ENCODE measurements around the gene ACER3. TPM values are rescaled to one million over a fixed set of nuclear protein-coding genes. Genes with fewer than 3 reads are reported as not detected.
"Not testable (repeated sequence)": the region's sequence is repeated elsewhere in the genome, so short reads cannot be mapped to it uniquely, and the experiment has no call there.

The ACER3 gene
- total RNA-seq, 1 donor from 2014 or later: 11.8 TPM

GRCh38 chr11:76859708-76860227 is 950 bp upstream of the ACER3 start:
- intact Hi-C loops (cut with micrococcal nuclease): loop anchor here (2.0 to 10.0 kb wide), 6 partner anchors 61 to 553 kb away; partner anchors contain the start of genes CAPN5, EMSY and LRRC32
- Mint-ChIP-seq H3K4me1 (peaks cover 45% of the 10 kb centered on the region), H3K27me3 (no peaks in the 10 kb centered on the region), H3K4me3 (peak overlapping the region; percentile 78), H3K36me3 (ENCODE audit: low read depth) (no peaks in the 10 kb centered on the region), H3K27ac (peak overlapping the region; percentile 47), H3K9me3 (no peaks in the 10 kb centered on the region)
- ChIA-PET CTCF (interaction anchor here (1.1 kb wide), 1 partner anchor 59 kb away, joined by 4 read pairs; no protein-coding TSS in a partner anchor), POLR2A (interaction anchor here (0.7 kb wide), 1 partner anchor 402 kb away, joined by 4 read pairs; no protein-coding TSS in a partner anchor)
- TF ChIP-seq CTCF (IDR thresholded peaks at IDR 0.05): no peak
- DNase-seq: no peak
- no peak for ATAC-seq (ENCODE audit: low read depth)

- Mint-ChIP-seq H3K4me1 (peaks cover 42% of the 10 kb centered on the region), H3K27ac (peak overlapping the region; percentile 84), H3K27me3 (no peaks in the 10 kb centered on the region), H3K4me3 (peak overlapping the region; percentile 89), H3K9me3 (no peaks in the 10 kb centered on the region), H3K36me3 (ENCODE audit: low read depth) (no peaks in the 10 kb centered on the region)
- no peak for TF ChIP-seq CTCF (IDR thresholded peaks at IDR 0.05)
- DNase-seq (no peak), ATAC-seq (ENCODE audit: low read depth) (no peak)
- CTCF ChIA-PET: no interaction called here
- POLR2A ChIA-PET: no interaction called here
- intact Hi-C loops (cut with micrococcal nuclease): loop anchor here (2.0 to 10.0 kb wide), 6 partner anchors 59 to 551 kb away; partner anchors contain the start of genes CAPN5, EMSY and LRRC32
Measured at GRCh38 chr11:76861490-76861953, 804 bp downstream of the ACER3 start.

GRCh38 chr11:76862794-76863193 is 2.1 kb downstream of the ACER3 start:
- POLR2A ChIA-PET; H3K27ac Mint-ChIP-seq; H3K27me3 Mint-ChIP-seq; ATAC-seq (ENCODE audit: low read depth); H3K9me3 Mint-ChIP-seq; H3K36me3 Mint-ChIP-seq (ENCODE audit: low read depth); CTCF ChIA-PET; H3K4me3 Mint-ChIP-seq; DNase-seq: not testable (repeated sequence)
- H3K4me1 Mint-ChIP-seq: peaks cover 33% of the 10 kb centered on the region
- intact Hi-C loops (cut with micrococcal nuclease): loop anchor here (5.0 to 10.0 kb wide), 4 partner anchors 185 to 550 kb away; partner anchors contain the start of genes EMSY and LRRC32

GRCh38 chr11:76863196-76863777 is 2.6 kb downstream of the ACER3 start:
- no peak overlapping the region for H3K4me3 Mint-ChIP-seq
- no peak for TF ChIP-seq CTCF (IDR thresholded peaks at IDR 0.05)
- intact Hi-C loops (cut with micrococcal nuclease): loop anchor here (5.0 to 10.0 kb wide), 4 partner anchors 184 to 549 kb away; partner anchors contain the start of genes EMSY and LRRC32

GRCh38 chr11:76872959-76873827 is 12.5 kb downstream of the ACER3 start:
- CTCF ChIA-PET: no interaction called here
- no peak overlapping the region for H3K4me3 Mint-ChIP-seq
- ATAC-seq (ENCODE audit: low read depth) (no peak), DNase-seq (no peak)
- intact Hi-C loops (cut with micrococcal nuclease): no loop called here
- H3K9me3 Mint-ChIP-seq: peaks cover 2% of the 10 kb centered on the region
- no peak overlapping the region for H3K27ac Mint-ChIP-seq
- H3K4me1 Mint-ChIP-seq: peaks cover 11% of the 10 kb centered on the region
- H3K36me3 Mint-ChIP-seq (ENCODE audit: low read depth): peaks cover 2% of the 10 kb centered on the region
- no peaks in the 10 kb centered on the region for H3K27me3 Mint-ChIP-seq
- TF ChIP-seq CTCF (IDR thresholded peaks at IDR 0.05): no peak
- POLR2A ChIA-PET: interaction anchor here (0.7 kb wide), 1 partner anchor 38 kb away, joined by 5 read pairs; no protein-coding TSS in a partner anchor

More at GRCh38 chr11:76863196-76863777, 2.6 kb downstream of the ACER3 start:
- DNase-seq (no peak), ATAC-seq (ENCODE audit: low read depth) (no peak)
- ChIA-PET CTCF (no interaction called here), POLR2A (no interaction called here)
- Mint-ChIP-seq H3K27ac (no peak overlapping the region), H3K9me3 (no peaks in the 10 kb centered on the region), H3K36me3 (ENCODE audit: low read depth) (no peaks in the 10 kb centered on the region), H3K4me1 (peaks cover 34% of the 10 kb centered on the region), H3K27me3 (no peaks in the 10 kb centered on the region)

Data from activated B cell treated with CpG ODN at 0.5 μM for 24 hours (primary cell).